ENCODE results near the gene EEF2K. TPM values are rescaled to one million over a fixed set of nuclear protein-coding genes. Genes with fewer than 3 reads are reported as not detected.

EEF2K gene
- total RNA-seq, 1 donor from 2014 or later: 19.3 TPM

DNA sequence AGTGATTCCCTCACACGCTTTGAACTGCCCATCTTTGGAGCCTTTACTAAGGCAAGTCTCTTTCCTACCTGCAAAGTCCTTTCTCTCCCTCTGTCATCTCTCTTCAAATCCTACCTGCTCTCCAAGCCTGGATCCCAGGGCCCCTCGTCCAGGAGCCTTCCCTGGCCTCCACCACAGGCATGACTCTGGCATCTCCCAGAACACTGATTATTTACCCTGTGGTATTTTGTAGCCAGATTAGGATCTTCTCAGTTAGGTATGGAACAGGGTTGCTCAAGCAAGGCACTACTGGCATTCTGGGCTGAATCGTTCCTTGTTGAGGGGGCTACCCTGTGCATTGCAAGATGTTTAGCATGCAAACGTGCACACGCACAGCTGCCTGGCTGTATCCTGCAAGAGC is 59.3 kb downstream of the EEF2K start:
- no peaks in the 10 kb centered on the region for H3K4me1 Mint-ChIP-seq (ENCODE audit: unreplicated experiment)
- no peaks in the 10 kb centered on the region for H3K27me3 Mint-ChIP-seq (ENCODE audit: unreplicated experiment)
- H3K27ac Mint-ChIP-seq (ENCODE audit: unreplicated experiment): no peak overlapping the region
- peak overlapping the region; percentile 7 for H3K4me3 Mint-ChIP-seq (ENCODE audit: unreplicated experiment)
- DNase-seq (ENCODE audit: low spot score): no peak
- peaks cover 4% of the 10 kb centered on the region for H3K36me3 Mint-ChIP-seq (ENCODE audit: low read depth, unreplicated experiment)
- no peaks in the 10 kb centered on the region for H3K9me3 Mint-ChIP-seq (ENCODE audit: unreplicated experiment)
- TF ChIP-seq, protein P1, sequence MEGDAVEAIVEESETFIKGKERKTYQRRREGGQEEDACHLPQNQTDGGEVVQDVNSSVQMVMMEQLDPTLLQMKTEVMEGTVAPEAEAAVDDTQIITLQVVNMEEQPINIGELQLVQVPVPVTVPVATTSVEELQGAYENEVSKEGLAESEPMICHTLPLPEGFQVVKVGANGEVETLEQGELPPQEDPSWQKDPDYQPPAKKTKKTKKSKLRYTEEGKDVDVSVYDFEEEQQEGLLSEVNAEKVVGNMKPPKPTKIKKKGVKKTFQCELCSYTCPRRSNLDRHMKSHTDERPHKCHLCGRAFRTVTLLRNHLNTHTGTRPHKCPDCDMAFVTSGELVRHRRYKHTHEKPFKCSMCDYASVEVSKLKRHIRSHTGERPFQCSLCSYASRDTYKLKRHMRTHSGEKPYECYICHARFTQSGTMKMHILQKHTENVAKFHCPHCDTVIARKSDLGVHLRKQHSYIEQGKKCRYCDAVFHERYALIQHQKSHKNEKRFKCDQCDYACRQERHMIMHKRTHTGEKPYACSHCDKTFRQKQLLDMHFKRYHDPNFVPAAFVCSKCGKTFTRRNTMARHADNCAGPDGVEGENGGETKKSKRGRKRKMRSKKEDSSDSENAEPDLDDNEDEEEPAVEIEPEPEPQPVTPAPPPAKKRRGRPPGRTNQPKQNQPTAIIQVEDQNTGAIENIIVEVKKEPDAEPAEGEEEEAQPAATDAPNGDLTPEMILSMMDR (IDR thresholded peaks at IDR 0.05; ENCODE audit: unreplicated experiment): no peak

DNA sequence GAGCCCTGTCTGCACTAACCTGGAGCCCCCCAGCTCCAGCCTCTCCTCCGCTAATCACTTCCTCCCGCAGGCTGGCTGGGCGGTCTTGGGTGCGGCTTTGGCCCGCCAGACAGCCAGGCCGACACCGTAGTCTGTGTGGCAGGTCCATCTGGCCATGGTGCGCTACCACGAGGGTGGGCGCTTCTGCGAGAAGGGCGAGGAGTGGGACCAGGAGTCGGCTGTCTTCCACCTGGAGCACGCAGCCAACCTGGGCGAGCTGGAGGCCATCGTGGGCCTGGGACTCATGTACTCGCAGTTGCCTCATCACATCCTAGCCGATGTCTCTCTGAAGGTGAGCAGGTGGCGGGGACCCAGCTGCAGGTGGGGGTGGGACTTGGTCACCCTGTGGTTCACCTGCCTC is 60.5 kb downstream of the EEF2K start:
- no peaks in the 10 kb centered on the region for H3K27me3 Mint-ChIP-seq (ENCODE audit: unreplicated experiment)
- H3K4me3 Mint-ChIP-seq (ENCODE audit: unreplicated experiment): no peak overlapping the region
- peaks cover 7% of the 10 kb centered on the region for H3K36me3 Mint-ChIP-seq (ENCODE audit: low read depth, unreplicated experiment)
- TF ChIP-seq, protein P1 (IDR thresholded peaks at IDR 0.05; ENCODE audit: unreplicated experiment): no peak
- DNase-seq (ENCODE audit: low spot score): no peak
- H3K4me1 Mint-ChIP-seq (ENCODE audit: unreplicated experiment): no peaks in the 10 kb centered on the region
- H3K27ac Mint-ChIP-seq (ENCODE audit: unreplicated experiment): no peak overlapping the region
- no peaks in the 10 kb centered on the region for H3K9me3 Mint-ChIP-seq (ENCODE audit: unreplicated experiment)

DNA sequence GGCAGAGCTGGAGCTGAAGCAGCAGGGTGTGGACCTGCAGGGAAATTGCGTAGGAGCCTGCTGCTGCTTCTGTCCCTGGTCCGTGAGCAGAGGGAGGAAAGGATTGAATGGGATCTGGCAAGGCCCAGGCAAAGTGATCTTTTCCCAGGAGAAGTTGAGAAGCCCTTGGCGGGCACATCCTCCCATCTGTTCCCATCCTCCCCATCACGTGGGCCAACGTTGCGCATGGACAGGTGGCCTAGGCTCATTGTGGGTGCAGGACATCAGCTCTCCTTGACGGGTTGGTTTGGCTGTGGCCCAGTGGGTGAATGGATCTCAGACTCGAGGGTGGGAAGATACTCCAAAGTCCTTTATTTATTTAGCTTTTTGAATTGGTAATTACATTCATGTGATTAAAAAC is 61.7 kb downstream of the EEF2K start:
- Mint-ChIP-seq H3K36me3 (ENCODE audit: low read depth, unreplicated experiment) (peaks cover 11% of the 10 kb centered on the region), H3K4me3 (ENCODE audit: unreplicated experiment) (peak overlapping the region; percentile 27), H3K27ac (ENCODE audit: unreplicated experiment) (no peak overlapping the region), H3K4me1 (ENCODE audit: unreplicated experiment) (no peaks in the 10 kb centered on the region), H3K9me3 (ENCODE audit: unreplicated experiment) (no peaks in the 10 kb centered on the region), H3K27me3 (ENCODE audit: unreplicated experiment) (no peaks in the 10 kb centered on the region)
- no peak for DNase-seq (ENCODE audit: low spot score)
- TF ChIP-seq, protein P1 (IDR thresholded peaks at IDR 0.05; ENCODE audit: unreplicated experiment): no peak

DNA sequence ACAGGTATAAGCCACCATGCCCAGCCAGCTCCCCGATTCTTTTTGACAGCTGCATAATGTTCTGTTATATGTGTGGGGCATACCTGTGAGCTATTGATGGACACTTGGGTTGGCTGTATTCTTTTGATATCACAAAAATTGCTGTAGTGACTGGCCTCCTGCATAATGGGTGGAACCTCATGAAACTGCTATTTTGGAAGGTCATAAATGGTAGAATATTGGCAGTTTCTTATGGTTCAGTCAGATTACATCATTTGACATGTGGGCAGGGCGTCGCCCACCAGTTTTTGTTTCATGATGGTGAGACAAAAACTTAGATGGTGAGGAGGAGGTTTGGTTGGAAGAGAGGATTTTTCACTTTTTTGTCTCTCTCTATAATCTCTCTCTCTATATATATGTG is 64.4 kb downstream of the EEF2K start:
- no peak overlapping the region for H3K4me3 Mint-ChIP-seq (ENCODE audit: unreplicated experiment)
- no peaks in the 10 kb centered on the region for H3K27me3 Mint-ChIP-seq (ENCODE audit: unreplicated experiment)
- no peak for DNase-seq (ENCODE audit: low spot score)
- H3K9me3 Mint-ChIP-seq (ENCODE audit: unreplicated experiment): no peaks in the 10 kb centered on the region
- H3K27ac Mint-ChIP-seq (ENCODE audit: unreplicated experiment): no peak overlapping the region
- peaks cover 11% of the 10 kb centered on the region for H3K36me3 Mint-ChIP-seq (ENCODE audit: low read depth, unreplicated experiment)
- H3K4me1 Mint-ChIP-seq (ENCODE audit: unreplicated experiment): no peaks in the 10 kb centered on the region
- TF ChIP-seq, protein P1 (IDR thresholded peaks at IDR 0.05; ENCODE audit: unreplicated experiment): no peak

DNA sequence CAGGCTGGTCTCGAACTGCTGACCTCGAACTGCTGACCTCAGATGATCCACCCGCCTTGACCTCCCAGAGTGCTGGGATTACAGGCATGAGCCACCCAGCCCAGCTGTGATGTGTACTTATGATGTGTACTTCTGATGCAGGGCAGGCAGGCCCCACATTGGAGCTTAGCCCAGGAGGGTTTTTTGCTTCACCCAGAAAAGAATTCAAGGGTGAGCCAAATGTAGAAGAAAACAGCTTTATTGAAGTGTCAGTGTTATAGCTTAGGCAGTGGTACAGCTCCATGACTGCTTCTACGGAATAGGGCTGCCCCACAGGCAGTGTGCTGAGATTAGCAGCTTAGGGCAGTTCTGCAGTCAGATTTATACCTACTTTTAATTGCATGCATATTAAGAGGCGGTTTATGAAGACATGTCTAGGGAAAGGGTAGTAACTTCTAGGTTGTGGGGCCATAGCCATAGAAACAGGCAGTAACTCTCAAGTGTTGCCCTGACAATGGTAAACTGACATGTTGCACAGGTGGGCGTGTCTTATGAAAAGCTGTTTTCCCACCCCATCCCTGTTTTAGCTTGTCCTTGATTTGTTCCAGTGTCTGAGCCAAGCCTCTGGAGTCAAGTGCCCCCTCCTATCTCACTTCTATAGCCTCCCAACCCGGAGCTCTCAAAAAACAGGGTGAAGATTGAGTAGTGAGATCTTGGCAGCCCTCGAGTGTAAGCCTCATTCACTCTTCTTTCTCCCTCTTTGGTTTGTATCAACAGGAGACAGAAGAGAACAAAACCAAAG is 67.0 kb downstream of the EEF2K start:
- no peak overlapping the region for H3K4me3 Mint-ChIP-seq (ENCODE audit: unreplicated experiment)
- H3K36me3 Mint-ChIP-seq (ENCODE audit: low read depth, unreplicated experiment): peaks cover 12% of the 10 kb centered on the region
- no peaks in the 10 kb centered on the region for H3K27me3 Mint-ChIP-seq (ENCODE audit: unreplicated experiment)
- no peaks in the 10 kb centered on the region for H3K9me3 Mint-ChIP-seq (ENCODE audit: unreplicated experiment)
- TF ChIP-seq, protein P1 (IDR thresholded peaks at IDR 0.05; ENCODE audit: unreplicated experiment): no peak
- DNase-seq (ENCODE audit: low spot score): no peak
- no peak overlapping the region for H3K27ac Mint-ChIP-seq (ENCODE audit: unreplicated experiment)
- H3K4me1 Mint-ChIP-seq (ENCODE audit: unreplicated experiment): no peaks in the 10 kb centered on the region

Data from endothelial cell (in vitro differentiated cells).